Vagina (tissue), 2 donors: ENCODE data around the gene RGL2. TPM values are rescaled to one million over a fixed set of nuclear protein-coding genes. Genes with fewer than 3 reads are reported as not detected.

Experiments
- DNase-seq, 2 donors: peaks; one replicate each; pipeline ENCODE4 v3.0.0-alpha.2; 2017; ENCODE audit errors: extremely low spot score in 2 of 2
- H3K27ac ChIP-seq: fragments of 200-600 bp; sonication (generic); one replicate; pipeline ENCODE4 v1.5.1; 2019
- H3K27me3 ChIP-seq: fragments of 200-600 bp; sonication (generic); one replicate; pipeline ENCODE4 v1.5.1; 2019
- H3K36me3 ChIP-seq, 2 donors: fragments of 200-600 bp; sonication (generic); one replicate each; pipeline ENCODE4 v1.5.1; 2017 to 2019
- H3K4me1 ChIP-seq: fragments of 200-600 bp; sonication (generic); one replicate; pipeline ENCODE4 v1.5.1; 2019
- H3K4me3 ChIP-seq, 2 donors: fragments of 200-600 bp; sonication (generic); 1 replicate in 1 of 2; 2 replicates in 1 of 2; pipeline ENCODE4 v1.5.1; 2016 to 2019
- H3K9me3 ChIP-seq: fragments of 200-600 bp; sonication (generic); one replicate; pipeline ENCODE4 v1.5.1; 2019
- CTCF ChIP-seq, 3 experiments: fragments of 450-650 bp in 2 of 3; fragments of 200-600 bp in 1 of 3; sonication (generic) in 1 of 3; IDR thresholded peaks; one replicate each; pipeline ENCODE4 v1.5.1; 2017 to 2019; ENCODE audit warnings: antibody characterized with exemption in 3 of 3, mild to moderate bottlenecking in 2 of 3, moderate library complexity in 2 of 3
- POLR2A ChIP-seq, 2 donors: fragments of 450-650 bp; IDR thresholded peaks; one replicate each; pipeline ENCODE4 v1.6.1; 2017; ENCODE audit warnings: antibody characterized with exemption in 2 of 2, mild to moderate bottlenecking in 2 of 2, moderate library complexity in 2 of 2
- POLR2AphosphoS5 ChIP-seq, 2 donors: sonication (generic); formaldehyde crosslinking; IDR thresholded peaks; one replicate each; pipeline ENCODE4 v1.9.0; 2017; ENCODE audit warnings: antibody characterized with exemption in 2 of 2, mild to moderate bottlenecking in 2 of 2, low read depth in 1 of 2; ENCODE audit not compliant: insufficient read depth in 1 of 2
- intact Hi-C: fragments of 100-400 bp; cut with DNase I; formaldehyde crosslinking; loops from one replicate; pipeline ENCODE4 v1.15.1; 2023
- total RNA-seq: library from RNA; depleted of rRNA; stranded (reverse); fragments of >200 nt; gene quantifications from one replicate; pipeline ENCODE4 v1.2.3, GENCODE V29; 2016

The RGL2 gene
- total RNA-seq, 1 donor from 2014 or later: 41.5 TPM

GRCh38 chr6:33321227-33321626 lies 22.5 kb upstream of the RGL2 start:
- no peak for DNase-seq
- H3K4me3 ChIP-seq: peak overlapping the region in 1 of 2 donors; percentile 92
- peak overlapping the region; percentile 90 for H3K27ac ChIP-seq
- TF ChIP-seq POLR2A (IDR thresholded peaks at IDR 0.05): no peak
- no peak for TF ChIP-seq CTCF (IDR thresholded peaks at IDR 0.05)
- no peak for TF ChIP-seq POLR2AphosphoS5 (IDR thresholded peaks at IDR 0.05; ENCODE audit: insufficient read depth in 1 of 2, low read depth in 1 of 2)
- H3K36me3 ChIP-seq: peaks cover 0 to 25% of the 10 kb centered on the region in 2 donors
- no peaks in the 10 kb centered on the region for H3K9me3 ChIP-seq
- H3K4me1 ChIP-seq: peaks cover 59% of the 10 kb centered on the region
- no peaks in the 10 kb centered on the region for H3K27me3 ChIP-seq
- intact Hi-C loops: no loop called here

GRCh38 chr6:33320315-33321181 lies 21.8 kb upstream of the RGL2 start:
- H3K9me3 ChIP-seq: no peaks in the 10 kb centered on the region
- H3K27me3 ChIP-seq: no peaks in the 10 kb centered on the region
- H3K27ac ChIP-seq: peak overlapping the region; percentile 90
- H3K36me3 ChIP-seq: peaks cover 0 to 25% of the 10 kb centered on the region in 2 donors
- peaks cover 66% of the 10 kb centered on the region for H3K4me1 ChIP-seq
- intact Hi-C loops: no loop called here
- DNase-seq: no peak
- H3K4me3 ChIP-seq: peak overlapping the region in 1 of 2 donors; percentile 2
- no peak for TF ChIP-seq POLR2AphosphoS5 (IDR thresholded peaks at IDR 0.05; ENCODE audit: insufficient read depth in 1 of 2, low read depth in 1 of 2)
- TF ChIP-seq CTCF (IDR thresholded peaks at IDR 0.05): no peak
- TF ChIP-seq POLR2A (IDR thresholded peaks at IDR 0.05): no peak

GRCh38 chr6:33319939-33320314 lies 21.2 kb upstream of the RGL2 start:
- no peak for TF ChIP-seq POLR2AphosphoS5 (IDR thresholded peaks at IDR 0.05; ENCODE audit: insufficient read depth in 1 of 2, low read depth in 1 of 2)
- TF ChIP-seq POLR2A (IDR thresholded peaks at IDR 0.05): no peak
- TF ChIP-seq CTCF (IDR thresholded peaks at IDR 0.05): no peak
- H3K9me3 ChIP-seq: no peaks in the 10 kb centered on the region
- peak overlapping the region in 1 of 2 donors; percentile 2 for H3K4me3 ChIP-seq
- peaks cover 72% of the 10 kb centered on the region for H3K4me1 ChIP-seq
- H3K27ac ChIP-seq: peak overlapping the region; percentile 90
- DNase-seq: no peak
- H3K36me3 ChIP-seq: peaks cover 0 to 25% of the 10 kb centered on the region in 2 donors
- intact Hi-C loops: loop anchor here (5.0 kb wide), 1 partner anchor 97 kb away; the partner anchor contains the start of gene CUTA
- no peaks in the 10 kb centered on the region for H3K27me3 ChIP-seq

GRCh38 chr6:33318426-33319073 lies 19.8 kb upstream of the RGL2 start:
- intact Hi-C loops: loop anchor here (5.0 kb wide), 1 partner anchor 99 kb away; the partner anchor contains the start of gene CUTA
- TF ChIP-seq CTCF (IDR thresholded peaks at IDR 0.05): no peak
- no peak for TF ChIP-seq POLR2A (IDR thresholded peaks at IDR 0.05)
- TF ChIP-seq POLR2AphosphoS5 (IDR thresholded peaks at IDR 0.05; ENCODE audit: insufficient read depth in 1 of 2, low read depth in 1 of 2): no peak
- peaks cover 75% of the 10 kb centered on the region for H3K4me1 ChIP-seq

More at GRCh38 chr6:33318426-33319073, 19.8 kb upstream of the RGL2 start:
- Histone ChIP-seq H3K27me3 (no peaks in the 10 kb centered on the region), H3K4me3 (peak overlapping the region; percentile 46 to 49), H3K27ac (peak overlapping the region; percentile 87), H3K9me3 (no peaks in the 10 kb centered on the region), H3K36me3 (peaks cover 0 to 25% of the 10 kb centered on the region in 2 donors)
- DNase-seq: no peak
